IMR-90 (cell line): Measurements from ENCODE around the gene COTL1. TPM values are rescaled to one million over a fixed set of nuclear protein-coding genes. Genes with fewer than 3 reads are reported as not detected.

Experiments used
- ATAC-seq: fragments of 200-7000 bp; cut with Tn5 transposase; 2 replicates; pipeline ENCODE4 v1.9.1; 2020; ENCODE audit warnings: low read depth, mild to moderate bottlenecking, moderate library complexity
- BruUV-seq: library from RNA; stranded (reverse); fragments of 400-500 nt; replicated peaks from 2 replicates; lab custom pipeline; 2021; lab: Mats Ljungman, UMichigan
- CTCF ChIA-PET: fragments of 300-600 bp; formaldehyde crosslinking; extraction: SDS; loops from one replicate; lab custom pipeline; 2021; ENCODE audit warnings: antibody characterized with exemption; lab: Yijun Ruan, JAX
- POLR2A ChIA-PET: fragments of 300-600 bp; sonication (Branson Sonifier 250); formaldehyde crosslinking; loops from one replicate; lab custom pipeline; 2022; ENCODE audit warnings: antibody characterized with exemption; ENCODE audit not compliant: unreplicated experiment; lab: Charles Lee
- DNase-seq: peaks from one replicate; pipeline ENCODE4 v3.0.0; 2013
- H2AFZ ChIP-seq: replicated peaks from 2 replicates; pipeline ENCODE3; 2013; ENCODE audit warnings: low read length, mild to moderate bottlenecking; ENCODE audit not compliant: poor library complexity
- H2AK5ac ChIP-seq: 2 replicates; pipeline ENCODE4 v1.6.1; 2013; ENCODE audit warnings: low read depth, low read length, inconsistent platforms
- H2AK9ac ChIP-seq: replicated peaks from 2 replicates; pipeline ENCODE3; 2013; ENCODE audit warnings: mild to moderate bottlenecking, low read depth, low read length, moderate library complexity; ENCODE audit not compliant: poor library complexity
- H2BK120ac ChIP-seq: 2 replicates; pipeline ENCODE4 v1.6.1; 2013; ENCODE audit warnings: low read depth, low read length, inconsistent platforms
- H2BK15ac ChIP-seq: 3 replicates; pipeline ENCODE4 v1.6.1; 2013; ENCODE audit warnings: low read depth, low read length, inconsistent platforms
- H2BK20ac ChIP-seq: 2 replicates; pipeline ENCODE4 v1.6.1; 2013; ENCODE audit warnings: low read depth, mild to moderate bottlenecking, inconsistent platforms, low read length, moderate library complexity
- H2BK5ac ChIP-seq: 2 replicates; pipeline ENCODE4 v1.6.1; 2013; ENCODE audit warnings: mild to moderate bottlenecking, low read depth, low read length, inconsistent platforms; ENCODE audit not compliant: poor library complexity, severe bottlenecking
- H3K14ac ChIP-seq: replicated peaks from 2 replicates; pipeline ENCODE4 v1.6.1; 2013; ENCODE audit warnings: low read depth, low read length, inconsistent platforms
- H3K18ac ChIP-seq: 2 replicates; pipeline ENCODE4 v1.6.1; 2013; ENCODE audit warnings: low read depth, low read length, control low read depth
- H3K23ac ChIP-seq: 2 replicates; pipeline ENCODE4 v1.6.1; 2013; ENCODE audit warnings: low read depth, low read length, inconsistent platforms
- H3K27ac ChIP-seq: 2 replicates; pipeline ENCODE4 v1.5.1; 2013; ENCODE audit warnings: mild to moderate bottlenecking, control low read depth, low read length; ENCODE audit not compliant: insufficient read depth
- H3K27me3 ChIP-seq: 2 replicates; pipeline ENCODE4 v1.6.1; 2013; ENCODE audit warnings: low read length; ENCODE audit not compliant: control insufficient read depth, insufficient read depth
- H3K36me3 ChIP-seq: 2 replicates; pipeline ENCODE4 v1.6.1; 2013; ENCODE audit warnings: low read length, mixed read lengths; ENCODE audit not compliant: control insufficient read depth, insufficient read depth
- H3K4ac ChIP-seq: 2 replicates; pipeline ENCODE4 v1.6.1; 2013; ENCODE audit warnings: low read depth, low read length, inconsistent platforms
- H3K4me1 ChIP-seq: 2 replicates; pipeline ENCODE4 v1.6.1; 2013; ENCODE audit warnings: low read length, mixed read lengths; ENCODE audit not compliant: control insufficient read depth, insufficient read depth
- H3K4me2 ChIP-seq: 2 replicates; pipeline ENCODE4 v1.6.1; 2013; ENCODE audit warnings: low read depth, mild to moderate bottlenecking, control low read depth, low read length, moderate library complexity
- H3K4me3 ChIP-seq: 2 replicates; pipeline ENCODE4 v1.5.1; 2013; ENCODE audit warnings: low read depth, mild to moderate bottlenecking, control low read depth, low read length, moderate library complexity; ENCODE audit not compliant: insufficient read depth
- H3K56ac ChIP-seq: 2 replicates; pipeline ENCODE4 v1.6.1; 2013; ENCODE audit warnings: low read length, inconsistent platforms; ENCODE audit not compliant: insufficient read depth; ENCODE audit errors: extremely low read depth
- H3K79me1 ChIP-seq, 2 experiments: 2 replicates each; pipeline ENCODE4 v1.6.1; 2013; ENCODE audit warnings: low read length in 2 of 2, inconsistent platforms in 1 of 2, low read depth in 1 of 2
- H3K9ac ChIP-seq: 2 replicates; pipeline ENCODE4 v1.6.1; 2013; ENCODE audit warnings: low read depth, low read length, control low read depth
- H3K9me1 ChIP-seq: 2 replicates; pipeline ENCODE4 v1.6.1; 2013; ENCODE audit warnings: low read length, inconsistent platforms; ENCODE audit not compliant: insufficient read depth
- H3K9me3 ChIP-seq: 2 replicates; pipeline ENCODE4 v1.6.1; 2013; ENCODE audit warnings: low read length; ENCODE audit not compliant: control insufficient read depth, insufficient read depth
- H4K20me1 ChIP-seq: 2 replicates; pipeline ENCODE4 v1.6.1; 2013; ENCODE audit warnings: low read length, inconsistent platforms; ENCODE audit not compliant: insufficient read depth
- H4K5ac ChIP-seq: 2 replicates; pipeline ENCODE4 v1.6.1; 2013; ENCODE audit warnings: mild to moderate bottlenecking, low read depth, low read length, control low read depth
- H4K8ac ChIP-seq, 2 experiments: 2 replicates each; pipeline ENCODE4 v1.6.1; 2013; ENCODE audit warnings: low read depth in 2 of 2, low read length in 2 of 2, control low read depth in 1 of 2, inconsistent platforms in 1 of 2
- H4K91ac ChIP-seq: 2 replicates; pipeline ENCODE4 v1.6.1; 2013; ENCODE audit warnings: low read depth, low read length, inconsistent platforms; ENCODE audit not compliant: insufficient read depth
- FOS ChIP-seq: fragments of 150-350 bp; IDR thresholded peaks from 2 replicates; pipeline ENCODE4 v1.6.1; 2016; ENCODE audit warnings: low read depth, low read length
- NFE2L2 ChIP-seq: fragments of 150-350 bp; IDR thresholded peaks from 2 replicates; pipeline ENCODE4 v1.6.1; 2016; ENCODE audit warnings: low read depth, mild to moderate bottlenecking, low read length
- RCOR1 ChIP-seq: IDR thresholded peaks from 2 replicates; pipeline ENCODE4 v1.6.1; 2012; ENCODE audit warnings: mild to moderate bottlenecking, low read length, improper control_type of control experiment; ENCODE audit not compliant: insufficient replicate concordance
- RFX5 ChIP-seq: IDR thresholded peaks from 2 replicates; pipeline ENCODE4 v1.8.0; 2012; ENCODE audit warnings: low read depth, mild to moderate bottlenecking, low read length, moderate library complexity
- SMC3 ChIP-seq: fragments of 150-350 bp; IDR thresholded peaks from 2 replicates; pipeline ENCODE4 v1.6.1; 2016; ENCODE audit warnings: low read depth, mild to moderate bottlenecking, antibody characterized with exemption, low read length, moderate library complexity
- WGBS, 2 experiments: methylation state at CpG; one replicate each; pipeline versions ENCODE4 v1.1.5 to v1.1.7; 2013; ENCODE audit warnings: missing lambda C conversion rate in 2 of 2; ENCODE audit not compliant: insufficient read length in 1 of 2; ENCODE audit errors: extremely low coverage in 2 of 2; 5-methylcytosine and 5-hydroxymethylcytosine counted together
- dilution Hi-C: fragments of 300-500 bp; cut with HindIII; formaldehyde crosslinking; loops from one replicate; pipeline ENCODE4 v1.14.3; 2018; ENCODE audit warnings: low sequenced_read_pairs; ENCODE audit not compliant: unreplicated experiment
- in situ Hi-C: fragments of 300-500 bp; cut with MboI; formaldehyde crosslinking; loops from 3 replicates; pipeline ENCODE4 v1.14.3; 2019; ENCODE audit warnings: low sequenced_read_pairs, inconsistent platforms, mixed read lengths
- intact Hi-C: fragments of 100-400 bp; cut with micrococcal nuclease; formaldehyde crosslinking; loops from 2 replicates; pipeline ENCODE4 v1.10.0; 2022
- polyA plus RNA-seq, 3 experiments: library from polyadenylated mRNA; depleted of rRNA; stranded (reverse); fragments of >200 nt; gene quantifications; 2 replicates each; pipeline ENCODE4 v1.2.3, GENCODE V29; 2012; ENCODE audit warnings: low replicate concordance in 1 of 3
- total RNA-seq: library from RNA; depleted of rRNA; stranded (reverse); fragments of >200 nt; gene quantifications from 2 replicates; pipeline ENCODE4 v1.2.3, GENCODE V29; 2012
- TF ChIP-seq, protein P1 (sequence below): fragments of 150-350 bp; IDR thresholded peaks from 2 replicates; pipeline ENCODE4 v1.6.1; 2016; ENCODE audit warnings: low read depth, mild to moderate bottlenecking, low read length, moderate library complexity, borderline replicate concordance
- TF ChIP-seq, protein P2 (sequence below): fragments of 150-350 bp; IDR thresholded peaks from 2 replicates; pipeline ENCODE4 v1.6.1; 2017; ENCODE audit warnings: mild to moderate bottlenecking, antibody characterized with exemption, low read length, low read depth
- TF ChIP-seq, protein P3 (sequence below): conservative IDR thresholded peaks from 2 replicates; pipeline ENCODE4 v1.5.1; 2012; ENCODE audit warnings: mild to moderate bottlenecking, low read depth, low read length, improper control_type of control experiment

COTL1 gene
- total and polyA plus RNA-seq, 2 of the 4 experiments (the other 2 are of a cell fraction) = 144 to 258 TPM

DNA sequence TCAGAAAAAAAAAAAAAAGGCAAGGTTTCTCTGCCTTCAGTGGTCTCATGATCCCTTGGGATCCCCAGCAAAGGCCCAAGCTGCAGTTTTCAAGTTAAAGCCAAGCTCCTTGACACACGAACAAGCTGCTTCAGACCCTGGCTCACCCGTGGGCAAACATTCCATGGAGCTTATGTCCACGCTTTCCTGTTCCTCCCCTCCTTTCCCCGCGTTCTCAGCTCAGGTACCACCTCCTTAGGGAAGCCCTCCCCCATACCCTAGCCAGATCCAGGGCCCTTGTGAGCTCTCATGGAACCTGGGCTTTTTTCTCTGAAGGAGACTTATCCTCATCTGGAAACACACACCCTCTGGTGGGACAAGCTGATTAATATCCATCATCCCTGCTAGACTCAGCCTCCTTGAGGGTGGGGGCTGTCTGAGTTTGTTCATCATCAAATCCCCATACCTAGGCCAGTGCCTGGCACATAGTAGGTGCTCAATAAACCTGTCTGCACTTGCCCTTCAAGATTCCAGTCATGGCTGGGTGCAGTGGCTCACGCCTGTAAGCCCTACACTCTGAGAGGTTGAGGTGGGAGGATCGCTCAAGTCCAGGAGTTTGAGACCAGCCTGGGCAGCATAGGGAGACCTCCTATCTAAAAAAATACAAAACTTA, 54.7 kb downstream of the COTL1 start:
- Histone ChIP-seq H4K91ac (no peak overlapping the region), H2BK15ac (no peak overlapping the region), H3K4ac (no peak overlapping the region), H2AFZ (no peak overlapping the region), H3K27ac (no peak overlapping the region), H2BK20ac (no peak overlapping the region), H2BK5ac (no peak overlapping the region), H3K79me1 (peaks cover 17 to 42% of the 10 kb centered on the region in 2 experiments), H4K8ac (no peak overlapping the region), H2AK9ac (no peak overlapping the region), H3K9ac (no peak overlapping the region), H3K36me3 (peaks cover 53% of the 10 kb centered on the region), H3K27me3 (no peaks in the 10 kb centered on the region), H3K9me3 (no peaks in the 10 kb centered on the region), H3K14ac (no peak overlapping the region), H4K5ac (no peak overlapping the region), H3K56ac (no peak overlapping the region), H3K4me3 (no peak overlapping the region), H3K9me1 (peaks cover 8% of the 10 kb centered on the region; the same call in 1 of the 2 replicates), H2BK120ac (no peak overlapping the region), H3K4me1 (peaks cover 2% of the 10 kb centered on the region; the same call in 1 of the 2 replicates), H3K23ac (no peak overlapping the region), H3K18ac (no peak overlapping the region), H3K4me2 (no peak overlapping the region), H2AK5ac (no peak overlapping the region), H4K20me1 (peaks cover 27% of the 10 kb centered on the region)
- TF ChIP-seq, protein P1, sequence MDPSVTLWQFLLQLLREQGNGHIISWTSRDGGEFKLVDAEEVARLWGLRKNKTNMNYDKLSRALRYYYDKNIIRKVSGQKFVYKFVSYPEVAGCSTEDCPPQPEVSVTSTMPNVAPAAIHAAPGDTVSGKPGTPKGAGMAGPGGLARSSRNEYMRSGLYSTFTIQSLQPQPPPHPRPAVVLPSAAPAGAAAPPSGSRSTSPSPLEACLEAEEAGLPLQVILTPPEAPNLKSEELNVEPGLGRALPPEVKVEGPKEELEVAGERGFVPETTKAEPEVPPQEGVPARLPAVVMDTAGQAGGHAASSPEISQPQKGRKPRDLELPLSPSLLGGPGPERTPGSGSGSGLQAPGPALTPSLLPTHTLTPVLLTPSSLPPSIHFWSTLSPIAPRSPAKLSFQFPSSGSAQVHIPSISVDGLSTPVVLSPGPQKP = no peak
- TF ChIP-seq, protein P2, sequence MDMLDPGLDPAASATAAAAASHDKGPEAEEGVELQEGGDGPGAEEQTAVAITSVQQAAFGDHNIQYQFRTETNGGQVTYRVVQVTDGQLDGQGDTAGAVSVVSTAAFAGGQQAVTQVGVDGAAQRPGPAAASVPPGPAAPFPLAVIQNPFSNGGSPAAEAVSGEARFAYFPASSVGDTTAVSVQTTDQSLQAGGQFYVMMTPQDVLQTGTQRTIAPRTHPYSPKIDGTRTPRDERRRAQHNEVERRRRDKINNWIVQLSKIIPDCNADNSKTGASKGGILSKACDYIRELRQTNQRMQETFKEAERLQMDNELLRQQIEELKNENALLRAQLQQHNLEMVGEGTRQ = no peak
- TF ChIP-seq SMC3 = no peak
- TF ChIP-seq RCOR1 = no peak
- TF ChIP-seq, protein P3, sequence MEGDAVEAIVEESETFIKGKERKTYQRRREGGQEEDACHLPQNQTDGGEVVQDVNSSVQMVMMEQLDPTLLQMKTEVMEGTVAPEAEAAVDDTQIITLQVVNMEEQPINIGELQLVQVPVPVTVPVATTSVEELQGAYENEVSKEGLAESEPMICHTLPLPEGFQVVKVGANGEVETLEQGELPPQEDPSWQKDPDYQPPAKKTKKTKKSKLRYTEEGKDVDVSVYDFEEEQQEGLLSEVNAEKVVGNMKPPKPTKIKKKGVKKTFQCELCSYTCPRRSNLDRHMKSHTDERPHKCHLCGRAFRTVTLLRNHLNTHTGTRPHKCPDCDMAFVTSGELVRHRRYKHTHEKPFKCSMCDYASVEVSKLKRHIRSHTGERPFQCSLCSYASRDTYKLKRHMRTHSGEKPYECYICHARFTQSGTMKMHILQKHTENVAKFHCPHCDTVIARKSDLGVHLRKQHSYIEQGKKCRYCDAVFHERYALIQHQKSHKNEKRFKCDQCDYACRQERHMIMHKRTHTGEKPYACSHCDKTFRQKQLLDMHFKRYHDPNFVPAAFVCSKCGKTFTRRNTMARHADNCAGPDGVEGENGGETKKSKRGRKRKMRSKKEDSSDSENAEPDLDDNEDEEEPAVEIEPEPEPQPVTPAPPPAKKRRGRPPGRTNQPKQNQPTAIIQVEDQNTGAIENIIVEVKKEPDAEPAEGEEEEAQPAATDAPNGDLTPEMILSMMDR = no peak
- no peak for TF ChIP-seq FOS
- TF ChIP-seq RFX5 = no peak
- TF ChIP-seq NFE2L2 = no peak
- in situ Hi-C loops (no loop called here), dilution Hi-C loops (no loop called here), intact Hi-C loops (no loop called here)
- no TSS peak for BruUV-seq
- DNase-seq (no peak), ATAC-seq (no peak)
- WGBS, 2 experiments = 60% methylated on average over 1 of the region's 7 CpGs; no CpG with 5 or more reads in 1 of the 2 experiments
- ChIA-PET POLR2A (no interaction called here), CTCF (interaction anchor here (0.9 kb wide), 1 partner anchor 175 kb away, joined by 3 read pairs; no protein-coding TSS in a partner anchor)
